Thoracic aorta (tissue), 2 donors: ENCODE data around the gene NFASC. TPM values are rescaled to one million over a fixed set of nuclear protein-coding genes. Genes with fewer than 3 reads are reported as not detected.

Experiments used
- ATAC-seq: fragments of 150-250 bp; one replicate; pipeline ENCODE4 v1.8.0; 2017; ENCODE audit warnings: low read depth; ENCODE audit not compliant: insufficient number of reproducible peaks, low FRiP score
- DNase-seq: peaks from one replicate; pipeline ENCODE4 v3.0.0-alpha.2; 2020; ENCODE audit warnings: low spot score
- H3K27ac ChIP-seq, 2 donors: fragments of 200-600 bp; sonication (generic); 1 replicate in 1 of 2; 2 replicates in 1 of 2; pipeline ENCODE4 v1.5.1; 2016; ENCODE audit warnings: mild to moderate bottlenecking in 2 of 2, moderate library complexity in 2 of 2
- H3K27me3 ChIP-seq: fragments of 200-600 bp; sonication (generic); replicated peaks from 2 replicates; pipeline ENCODE4 v1.6.0; 2016; ENCODE audit warnings: mild to moderate bottlenecking; ENCODE audit not compliant: insufficient read depth
- H3K36me3 ChIP-seq: fragments of 200-600 bp; sonication (generic); one replicate; pipeline ENCODE4 v1.5.1; 2016
- H3K4me1 ChIP-seq, 2 donors: fragments of 200-600 bp; sonication (generic); 1 replicate in 1 of 2; 2 replicates in 1 of 2; pipeline versions ENCODE4 v1.5.1 to v1.6.0; 2016; ENCODE audit warnings: low read depth in 2 of 2, mild to moderate bottlenecking in 1 of 2; ENCODE audit not compliant: control insufficient read depth in 1 of 2
- H3K4me3 ChIP-seq: fragments of 200-600 bp; sonication (generic); 2 replicates; pipeline ENCODE4 v1.5.1; 2016; ENCODE audit warnings: mild to moderate bottlenecking
- H3K9me3 ChIP-seq: fragments of 200-600 bp; sonication (generic); 2 replicates; pipeline ENCODE4 v1.5.1; 2016
- total RNA-seq, 2 donors: library from RNA; depleted of rRNA; stranded (reverse); fragments of >200 nt; gene quantifications; one replicate each; pipeline versions ENCODE4 v1.1.0 to v1.2.3, GENCODE V29; 2016
- TF ChIP-seq, protein P1 (sequence below): fragments of 200-600 bp; sonication (generic); IDR thresholded peaks from one replicate; pipeline ENCODE4 v1.5.1; 2019; ENCODE audit warnings: antibody characterized with exemption

Gene NFASC
- total RNA-seq, 2 donors from 2014 or later, result 26.2 to 29.5 TPM

GRCh38 chr1:205015241-205015640, 144.6 kb downstream of the NFASC start:
- Histone ChIP-seq H3K27ac (no peak overlapping the region), H3K4me3 (no peak overlapping the region), H3K4me1 (no peaks in the 10 kb centered on the region), H3K27me3 (no peaks in the 10 kb centered on the region), H3K9me3 (no peaks in the 10 kb centered on the region), H3K36me3 (no peaks in the 10 kb centered on the region)
- DNase-seq (no peak), ATAC-seq (no peak)
- TF ChIP-seq, protein P1, sequence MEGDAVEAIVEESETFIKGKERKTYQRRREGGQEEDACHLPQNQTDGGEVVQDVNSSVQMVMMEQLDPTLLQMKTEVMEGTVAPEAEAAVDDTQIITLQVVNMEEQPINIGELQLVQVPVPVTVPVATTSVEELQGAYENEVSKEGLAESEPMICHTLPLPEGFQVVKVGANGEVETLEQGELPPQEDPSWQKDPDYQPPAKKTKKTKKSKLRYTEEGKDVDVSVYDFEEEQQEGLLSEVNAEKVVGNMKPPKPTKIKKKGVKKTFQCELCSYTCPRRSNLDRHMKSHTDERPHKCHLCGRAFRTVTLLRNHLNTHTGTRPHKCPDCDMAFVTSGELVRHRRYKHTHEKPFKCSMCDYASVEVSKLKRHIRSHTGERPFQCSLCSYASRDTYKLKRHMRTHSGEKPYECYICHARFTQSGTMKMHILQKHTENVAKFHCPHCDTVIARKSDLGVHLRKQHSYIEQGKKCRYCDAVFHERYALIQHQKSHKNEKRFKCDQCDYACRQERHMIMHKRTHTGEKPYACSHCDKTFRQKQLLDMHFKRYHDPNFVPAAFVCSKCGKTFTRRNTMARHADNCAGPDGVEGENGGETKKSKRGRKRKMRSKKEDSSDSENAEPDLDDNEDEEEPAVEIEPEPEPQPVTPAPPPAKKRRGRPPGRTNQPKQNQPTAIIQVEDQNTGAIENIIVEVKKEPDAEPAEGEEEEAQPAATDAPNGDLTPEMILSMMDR, result no peak

DNA sequence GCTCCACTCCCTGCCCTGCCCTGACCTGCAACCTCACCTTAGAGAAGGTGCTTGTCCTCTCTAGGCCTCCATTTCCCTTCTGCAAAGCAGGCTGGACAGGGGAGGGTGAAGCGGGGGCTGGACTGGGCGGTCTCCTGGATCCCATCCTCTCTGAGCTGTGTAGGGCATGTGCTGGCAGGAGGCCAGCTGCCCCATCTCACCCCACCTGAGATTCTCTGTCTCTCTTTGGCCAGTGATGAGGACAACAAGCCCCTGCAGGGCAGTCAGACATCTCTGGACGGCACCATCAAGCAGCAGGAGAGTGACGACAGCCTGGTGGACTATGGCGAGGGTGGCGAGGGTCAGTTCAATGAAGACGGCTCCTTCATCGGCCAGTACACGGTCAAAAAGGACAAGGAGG, 145.4 kb downstream of the NFASC start:
- ATAC-seq, result no peak
- no peaks in the 10 kb centered on the region for H3K27me3 ChIP-seq
- H3K36me3 ChIP-seq, result no peaks in the 10 kb centered on the region
- no peaks in the 10 kb centered on the region for H3K4me1 ChIP-seq
- no peaks in the 10 kb centered on the region for H3K9me3 ChIP-seq
- TF ChIP-seq, protein P1, result no peak
- H3K27ac ChIP-seq, result no peak overlapping the region
- no peak overlapping the region for H3K4me3 ChIP-seq
- no peak for DNase-seq

DNA sequence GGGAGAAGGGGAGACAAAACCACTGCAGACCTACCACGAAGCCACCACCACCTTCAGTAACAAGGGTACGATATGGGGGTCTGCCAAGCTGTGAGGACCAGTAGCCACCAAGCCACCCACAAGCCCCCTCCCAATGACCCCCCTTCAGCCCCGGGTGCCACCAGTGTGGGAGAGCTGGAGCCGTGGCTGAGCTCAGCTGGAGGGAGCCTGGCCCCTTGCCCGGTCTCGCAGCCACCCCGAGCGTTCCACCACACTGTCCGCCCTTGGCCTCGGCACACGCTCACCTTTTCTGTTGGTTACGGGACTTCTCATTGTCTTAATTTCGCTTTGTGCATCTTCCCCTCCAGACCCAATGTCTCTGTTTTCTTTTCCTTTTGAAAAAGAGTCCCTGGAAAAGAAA, 145.9 kb downstream of the NFASC start:
- Histone ChIP-seq H3K27me3 (no peaks in the 10 kb centered on the region), H3K9me3 (no peaks in the 10 kb centered on the region), H3K4me1 (no peaks in the 10 kb centered on the region), H3K4me3 (no peak overlapping the region), H3K27ac (no peak overlapping the region), H3K36me3 (no peaks in the 10 kb centered on the region)
- ATAC-seq (no peak), DNase-seq (no peak)
- TF ChIP-seq, protein P1, result no peak

DNA sequence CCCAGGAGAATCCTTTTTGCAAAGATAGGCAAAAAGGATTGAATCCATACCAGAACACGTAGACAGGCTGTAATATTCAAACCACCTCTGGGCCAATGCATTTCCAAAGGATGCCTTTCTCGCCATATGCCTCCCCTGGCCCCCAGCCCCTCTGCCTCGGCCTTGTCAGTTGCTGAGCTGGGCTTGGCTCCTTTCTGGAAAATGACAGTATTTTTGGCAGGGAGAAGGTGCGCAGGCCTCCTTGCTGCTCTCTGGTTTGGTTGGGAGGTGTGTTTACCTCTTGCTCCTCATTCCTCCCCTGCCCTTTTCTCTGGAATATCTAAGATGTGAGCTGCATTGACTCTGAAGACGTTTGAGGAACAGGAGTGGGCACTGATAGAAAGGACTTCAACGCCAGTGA, 146.3 kb downstream of the NFASC start:
- Histone ChIP-seq H3K27me3 (no peaks in the 10 kb centered on the region), H3K36me3 (no peaks in the 10 kb centered on the region), H3K4me3 (no peak overlapping the region), H3K9me3 (no peaks in the 10 kb centered on the region), H3K27ac (no peak overlapping the region), H3K4me1 (no peaks in the 10 kb centered on the region)
- TF ChIP-seq, protein P1, result no peak
- DNase-seq (no peak), ATAC-seq (no peak)

GRCh38 chr1:205017766-205018165, 147.1 kb downstream of the NFASC start:
- TF ChIP-seq, protein P1, result no peak
- no peak for ATAC-seq
- H3K4me1 ChIP-seq, result no peaks in the 10 kb centered on the region
- H3K36me3 ChIP-seq, result no peaks in the 10 kb centered on the region
- no peaks in the 10 kb centered on the region for H3K27me3 ChIP-seq
- H3K9me3 ChIP-seq, result no peaks in the 10 kb centered on the region
- no peak overlapping the region for H3K4me3 ChIP-seq
- DNase-seq, result no peak
- H3K27ac ChIP-seq, result no peak overlapping the region
